Stimulated activated CD8-positive, alpha-beta memory T cell treated with anti-CD3 and anti-CD28 coated beads, Interleukin-12 subunit alpha, Interleukin-12 subunit beta, amount 100 ng/mL, for 4 hours (primary cell): ENCODE measurements around the gene AKIP1.
"Not testable (repeated sequence)": the region's sequence is repeated elsewhere in the genome, so short reads cannot be mapped to it uniquely, and the experiment has no call there.

Source experiments
- DNase-seq: peaks from one replicate; pipeline ENCODE4 v3.0.0-alpha.2; 2020; ENCODE audit warnings: low read depth

Gene AKIP1

DNA sequence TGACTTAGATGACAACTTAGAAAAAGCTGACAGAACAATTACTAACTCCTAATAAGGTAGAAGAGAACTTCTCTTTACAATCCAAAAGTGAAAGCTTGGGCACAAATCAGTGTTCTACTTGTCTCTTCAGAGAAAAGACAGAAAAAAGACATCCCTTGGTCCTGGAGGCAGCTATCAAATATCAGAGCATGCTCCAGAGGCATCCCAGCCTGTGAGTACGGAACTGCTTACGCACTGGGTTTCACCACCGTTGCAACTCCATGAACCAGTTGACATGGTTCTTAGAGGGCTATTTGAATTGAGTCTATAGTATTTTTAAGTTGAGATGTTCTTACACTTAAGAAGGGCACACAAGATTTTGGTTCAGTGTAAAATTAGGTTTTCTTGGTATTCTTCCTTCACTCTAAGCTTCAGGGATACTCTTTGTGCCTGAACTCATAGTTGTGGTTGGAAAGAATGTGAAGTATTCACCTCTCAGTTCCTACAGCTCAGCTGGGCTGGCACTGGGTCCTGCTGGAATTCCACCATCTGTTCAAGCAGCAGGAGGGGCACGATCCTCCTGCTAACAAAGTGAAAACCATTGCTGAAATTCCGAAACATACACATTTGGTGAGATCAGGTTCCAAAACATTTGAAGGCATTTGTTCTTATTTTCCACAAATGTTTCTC lies 6.3 kb downstream of the AKIP1 start:
- no peak for DNase-seq

- DNase-seq: no peak
These were observed 11.7 kb downstream of the AKIP1 start for GRCh38 chr11:8922691-8923090.

GRCh38 chr11:8925711-8926110 lies 14.7 kb downstream of the AKIP1 start:
- DNase-seq: no peak

- DNase-seq: no peak
These were observed 15.2 kb downstream of the AKIP1 start for GRCh38 chr11:8926236-8926635.

GRCh38 chr11:8927233-8927632 lies 16.2 kb downstream of the AKIP1 start:
- DNase-seq: no peak

- DNase-seq: no peak
These were observed 17.2 kb downstream of the AKIP1 start for GRCh38 chr11:8928205-8928604.

- no peak for DNase-seq
These were observed 18.1 kb downstream of the AKIP1 start for GRCh38 chr11:8928981-8929615.

GRCh38 chr11:8930456-8931175 lies 19.6 kb downstream of the AKIP1 start:
- no peak for DNase-seq

- no peak for DNase-seq
These were observed 21.7 kb downstream of the AKIP1 start, which contains the start of gene C11orf16 for GRCh38 chr11:8932564-8933180. C11orf16 (minus strand) TSS chr11:8932947; CDS start chr11:8932308, 639 bp downstream.

DNA sequence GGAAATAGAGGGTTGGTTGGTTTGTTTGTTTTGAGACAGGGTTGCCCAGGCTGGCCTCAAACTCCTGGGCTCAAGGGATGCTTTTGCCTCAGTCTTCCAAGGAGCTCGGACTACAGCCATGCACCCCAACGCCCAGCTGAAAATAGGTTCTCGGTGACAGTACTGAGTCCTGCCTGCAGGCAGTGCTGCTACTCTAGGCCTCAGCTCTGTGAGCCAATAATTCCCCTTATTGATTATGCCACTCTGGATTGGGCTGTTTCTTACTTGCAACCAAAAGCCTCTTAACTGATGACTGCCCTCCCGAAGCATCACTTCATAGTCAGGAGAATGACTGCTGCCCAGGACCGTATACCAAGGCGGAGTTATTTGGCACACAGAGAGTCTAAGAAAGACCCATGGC lies 22.9 kb downstream of the AKIP1 start:
- DNase-seq: no peak

- no peak for DNase-seq
These were observed 23.9 kb downstream of the AKIP1 start for GRCh38 chr11:8934742-8935488.

DNA sequence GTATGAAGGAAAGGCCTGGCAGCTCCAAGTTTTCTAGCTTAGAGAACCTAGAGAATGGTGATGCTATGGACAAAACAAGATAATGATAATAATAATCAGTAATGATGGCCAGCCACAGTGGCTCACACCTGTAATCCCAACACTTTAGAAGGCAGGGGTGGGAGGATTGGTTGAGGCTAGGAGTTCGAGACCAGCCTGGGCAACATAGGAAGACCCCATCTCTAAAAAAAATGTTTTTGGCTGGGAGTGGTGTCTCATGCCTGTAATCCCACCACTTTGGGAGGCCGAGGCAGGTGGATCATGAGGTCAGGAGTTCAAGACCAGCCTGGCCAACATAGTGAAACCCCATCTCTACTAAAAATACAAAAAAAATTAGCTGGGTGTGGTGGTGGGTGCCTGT lies 24.8 kb downstream of the AKIP1 start:
- DNase-seq: not testable (repeated sequence)

DNA sequence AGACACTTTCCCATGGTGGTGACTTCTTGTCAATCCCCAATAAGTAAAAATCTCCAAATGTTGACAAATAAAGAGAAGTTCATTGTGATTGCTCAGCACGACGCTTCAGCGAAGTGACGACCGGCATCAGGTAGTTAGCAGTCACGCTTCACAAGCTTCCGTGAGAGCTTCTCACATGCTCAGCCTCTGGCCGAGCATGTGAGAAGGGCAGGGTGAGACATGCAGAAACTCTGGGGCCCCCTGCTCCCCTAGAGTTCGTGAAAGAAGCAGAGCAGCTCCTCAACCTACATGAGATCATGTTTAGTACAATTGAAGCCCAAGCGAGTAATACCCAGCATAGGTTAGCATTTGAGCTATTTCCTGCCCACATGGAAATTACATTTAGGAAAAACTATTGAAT lies 26.2 kb downstream of the AKIP1 start:
- no peak for DNase-seq

DNA sequence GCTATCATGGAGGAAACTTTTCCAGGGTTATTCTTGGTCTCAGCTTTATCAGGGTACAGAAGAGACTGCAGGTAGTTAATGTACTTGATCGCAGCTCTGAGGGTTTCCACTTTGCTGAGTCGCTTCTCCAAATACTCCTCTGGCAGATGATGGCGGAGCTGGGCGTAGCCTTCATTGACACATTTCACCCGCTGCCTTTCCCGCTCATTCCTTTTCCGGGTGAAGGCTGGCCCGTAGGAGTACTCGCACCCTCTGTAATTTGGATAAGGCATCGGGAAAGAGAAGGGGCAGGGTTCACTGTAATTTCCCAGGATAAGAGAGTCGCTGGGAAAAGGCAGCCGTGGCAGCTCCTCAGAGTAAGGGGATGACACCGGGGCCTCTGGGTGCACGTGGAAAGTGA lies 26.7 kb downstream of the AKIP1 start:
- DNase-seq: no peak

DNA sequence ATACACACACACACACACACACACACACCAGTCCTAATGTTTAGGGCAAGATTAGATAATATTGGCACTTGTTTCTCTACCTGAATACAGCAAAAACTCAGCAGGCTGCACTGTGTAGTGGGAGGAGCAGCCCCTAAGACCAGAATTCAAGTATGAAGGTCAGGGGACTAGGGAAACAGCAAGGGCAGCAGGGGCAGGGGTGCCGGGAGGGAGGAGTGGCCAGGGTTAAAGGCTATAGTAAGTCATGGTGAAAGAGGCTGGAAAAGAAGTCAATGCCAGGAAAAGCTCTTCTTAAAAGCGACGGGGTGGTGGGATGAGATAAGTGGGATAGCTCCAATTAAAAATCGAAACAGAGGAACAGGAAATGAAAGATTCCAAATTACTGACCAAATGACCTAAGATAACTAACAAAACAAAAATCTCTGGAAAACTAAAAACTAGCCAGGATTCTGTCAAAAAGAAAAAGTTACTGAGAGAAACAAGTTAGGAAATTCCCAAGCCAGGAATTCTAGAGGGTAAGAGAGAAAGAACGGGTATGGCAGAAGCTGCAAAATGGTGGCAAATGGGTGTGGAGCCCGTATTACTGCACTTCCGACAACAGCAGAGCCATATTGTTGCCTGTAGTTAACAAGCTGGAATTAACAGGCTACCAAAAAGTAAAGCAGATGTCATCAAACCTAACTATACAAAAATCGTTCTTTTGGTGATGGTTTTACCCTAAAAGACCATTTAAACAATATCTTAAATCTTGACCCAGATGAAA lies 30.5 kb downstream of the AKIP1 start:
- no peak for DNase-seq

- no peak for DNase-seq
These were observed 31.6 kb downstream of the AKIP1 start, which contains the start of gene ASCL3 for GRCh38 chr11:8942518-8943066. ASCL3 (minus strand) TSS chr11:8943016; CDS start chr11:8938161, 4,855 bp downstream.

- DNase-seq: no peak
These were observed 36.4 kb downstream of the AKIP1 start for GRCh38 chr11:8947230-8947943.

- no peak for DNase-seq
These were observed 37.9 kb downstream of the AKIP1 start for GRCh38 chr11:8948886-8949285.

GRCh38 chr11:8956860-8957259 lies 45.9 kb downstream of the AKIP1 start:
- no peak for DNase-seq

GRCh38 chr11:8959546-8960166 lies 48.7 kb downstream of the AKIP1 start:
- no peak for DNase-seq
